T1000 (cell line): ENCODE results near the gene CFAP300.
A peak's percentile ranks its signal among the peaks of the same experiment; 100 is the strongest.

ENCODE experiments used
- DNase-seq: peaks from one replicate; lab custom pipeline; 2025; ENCODE audit warnings: mixed read lengths; lab: John Stamatoyannopoulos, UW

The CFAP300 gene

GRCh38 chr11:102073253-102073652 is 26.0 kb downstream of the CFAP300 start:
- DNase-seq: no peak

DNA sequence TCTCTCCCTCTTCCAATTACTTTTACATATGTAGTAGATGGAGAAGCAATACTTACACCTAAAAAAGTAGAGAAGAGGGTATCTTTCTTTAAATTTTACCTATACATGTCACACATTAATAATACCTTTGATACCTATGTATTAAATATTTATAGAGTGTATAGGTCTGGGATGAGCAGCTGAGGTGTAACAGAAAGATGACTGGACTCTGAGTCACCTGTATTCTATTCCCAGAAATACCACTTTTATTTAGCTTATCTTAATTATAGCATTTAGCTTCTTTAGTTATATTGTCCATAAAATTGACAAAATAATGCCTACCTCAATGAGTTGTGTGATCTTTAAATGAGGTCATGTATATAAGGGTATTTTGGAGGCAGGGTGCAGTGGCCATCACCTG is 32.4 kb downstream of the CFAP300 start:
- no peak for DNase-seq

- no peak for DNase-seq
Observed at GRCh38 chr11:102081313-102081712, 34.1 kb downstream of the CFAP300 start.

- DNase-seq: no peak
Observed at GRCh38 chr11:102085864-102086551, 38.8 kb downstream of the CFAP300 start.

DNA sequence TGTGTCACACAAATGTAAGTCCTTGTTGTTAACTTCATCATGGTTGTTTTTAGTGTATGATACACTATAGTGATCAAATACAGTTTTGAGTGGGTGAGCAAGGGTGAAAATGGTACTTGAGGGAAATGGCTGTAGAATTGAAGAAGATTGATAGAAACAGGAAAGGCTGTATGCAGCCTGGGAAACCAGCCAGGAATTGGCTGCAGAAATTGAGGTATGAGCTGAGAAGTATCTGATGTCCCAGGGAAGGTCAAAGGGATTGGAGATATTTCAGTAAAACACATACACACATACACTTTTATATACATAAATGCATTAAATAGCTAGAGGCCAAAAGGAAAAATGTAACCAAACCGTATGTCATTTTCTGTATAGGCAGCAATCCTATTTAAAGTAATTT is 49.9 kb downstream of the CFAP300 start:
- DNase-seq: no peak

DNA sequence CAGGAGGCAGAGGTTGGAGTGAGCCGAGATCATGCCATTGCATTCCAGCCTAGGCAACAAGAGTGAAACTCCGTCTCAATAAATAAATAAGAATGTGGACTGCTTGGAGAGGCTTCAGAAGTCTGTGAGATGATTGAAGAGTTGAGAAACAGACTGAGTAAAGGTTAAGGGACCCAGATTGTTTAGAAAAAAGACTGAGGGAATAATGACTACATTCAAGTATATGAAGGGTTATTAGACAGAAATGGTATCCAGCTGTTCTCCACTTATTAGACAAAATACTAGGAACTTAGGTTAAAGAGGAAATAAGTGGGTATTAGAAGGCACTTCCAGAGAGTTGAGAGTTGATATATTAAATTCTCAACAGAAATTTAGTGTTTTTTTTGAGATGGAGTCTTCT is 52.5 kb downstream of the CFAP300 start:
- no peak for DNase-seq

DNA sequence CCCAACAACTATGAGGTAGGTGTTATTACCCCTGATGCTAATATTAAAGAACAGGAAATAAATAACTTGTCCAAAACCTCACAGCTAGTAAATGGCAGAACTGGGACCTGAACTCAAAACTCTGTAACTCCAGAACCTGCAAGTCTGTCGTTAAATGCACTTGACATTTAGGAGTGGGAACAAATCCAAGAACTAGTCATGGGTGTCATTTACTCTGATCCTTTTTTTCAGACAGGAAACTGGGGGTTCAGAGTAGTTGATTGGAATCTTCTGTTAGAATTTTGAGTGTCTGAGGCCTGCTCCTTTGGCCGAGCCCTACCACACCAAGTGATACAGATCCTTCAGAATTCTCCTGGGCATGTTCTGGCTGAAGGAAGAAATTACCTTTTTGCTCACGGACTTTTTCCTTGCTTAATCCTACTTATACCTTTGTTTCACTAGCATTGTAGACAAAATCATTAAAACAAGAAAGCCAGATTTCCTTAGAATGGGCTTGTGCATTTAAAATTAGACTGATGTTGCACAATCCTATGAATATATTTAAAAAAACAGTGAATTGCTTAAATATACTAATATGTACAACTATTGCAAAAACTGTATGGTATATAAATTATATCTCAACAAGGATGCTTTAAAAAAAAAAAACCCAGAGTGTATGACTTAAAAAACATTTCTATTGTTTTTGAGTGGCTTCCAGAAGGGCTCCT is 61.6 kb downstream of the CFAP300 start:
- no peak for DNase-seq

DNA sequence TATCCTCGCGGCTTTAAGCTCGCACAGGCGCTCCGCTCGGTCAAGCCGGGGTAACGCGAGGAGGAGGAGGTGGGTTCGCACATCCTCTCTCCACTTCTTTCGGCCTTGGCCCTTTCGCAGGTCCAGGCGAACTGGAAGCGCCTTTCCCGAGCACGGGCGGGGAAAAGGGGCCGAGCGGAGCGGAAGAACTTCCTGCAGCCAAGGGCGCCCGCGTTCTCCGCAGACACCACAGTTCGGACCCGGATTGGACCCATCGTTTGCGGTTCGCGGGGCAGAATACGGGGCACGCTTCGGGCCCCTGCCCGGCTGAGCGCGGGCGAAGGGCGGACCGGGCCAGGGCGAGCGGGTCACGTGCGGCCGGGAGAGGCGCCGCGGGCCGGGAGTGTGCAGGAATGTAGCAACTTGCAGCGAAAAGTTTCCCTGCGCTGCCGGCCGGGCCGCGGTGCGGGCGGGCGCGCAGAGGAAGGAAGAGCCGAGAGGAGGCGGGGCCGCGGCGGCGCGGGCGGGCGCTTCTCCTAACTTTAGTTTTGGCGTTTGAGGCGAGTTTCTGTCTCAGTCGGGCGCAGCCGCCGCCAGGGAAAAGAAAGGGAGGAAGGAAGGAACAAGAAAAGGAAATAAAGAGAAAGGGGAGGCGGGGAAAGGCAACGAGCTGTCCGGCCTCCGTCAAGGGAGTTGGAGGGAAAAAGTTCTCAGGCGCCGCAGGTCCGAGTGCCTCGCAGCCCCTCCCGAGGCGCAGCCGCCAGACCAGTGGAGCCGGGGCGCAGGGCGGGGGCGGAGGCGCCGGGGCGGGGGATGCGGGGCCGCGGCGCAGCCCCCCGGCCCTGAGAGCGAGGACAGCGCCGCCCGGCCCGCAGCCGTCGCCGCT is 62.9 kb downstream of the CFAP300 start, which contains the start of gene YAP1:
YAP1 (plus strand) TSS at position 552 of the 865 bp plus-strand sequence. CDS start 402 bp downstream, outside the sequence.
- DNase-seq: peak; percentile 69

- DNase-seq: no peak
Observed at GRCh38 chr11:102110761-102111010, 63.4 kb downstream of the CFAP300 start.

- peak; percentile 18 for DNase-seq
Observed at GRCh38 chr11:102111011-102111786, 64.0 kb downstream of the CFAP300 start.

DNA sequence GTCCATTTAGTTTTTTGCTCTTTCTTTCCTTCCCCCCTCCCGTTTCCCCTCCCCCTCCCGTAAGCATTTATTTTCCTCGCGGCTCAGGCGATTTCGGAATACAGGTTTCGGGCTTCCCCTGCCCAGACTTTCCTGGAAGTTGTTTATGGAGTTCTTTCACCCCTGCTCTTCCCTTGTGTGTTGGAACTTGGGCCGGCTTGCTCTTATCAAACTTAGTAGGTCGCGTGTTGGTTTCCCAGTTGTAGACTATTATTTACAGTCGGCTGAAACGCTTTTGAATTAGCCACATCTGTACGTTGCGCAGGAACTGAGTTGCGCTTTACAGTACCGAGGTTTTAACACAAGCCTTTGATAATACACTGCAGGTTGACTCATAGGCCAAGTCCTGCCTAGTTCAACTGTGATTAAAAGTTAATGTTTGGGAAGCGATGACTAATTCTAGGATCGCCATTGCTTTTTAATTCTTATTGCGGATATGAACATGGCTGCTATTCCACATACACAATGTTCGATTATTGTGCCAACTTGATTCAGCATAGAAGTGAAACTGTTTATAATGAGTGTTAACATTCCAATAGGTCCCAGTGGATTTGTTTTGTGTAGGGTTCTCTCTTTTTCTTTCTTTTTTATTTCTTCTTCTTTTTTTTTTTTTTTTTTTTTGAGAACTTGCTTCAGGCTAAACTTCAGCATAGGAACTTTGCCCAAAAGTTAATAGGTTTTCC is 64.7 kb downstream of the CFAP300 start:
- DNase-seq: peak; percentile 24

GRCh38 chr11:102112509-102112821 is 65.2 kb downstream of the CFAP300 start:
- no peak for DNase-seq

GRCh38 chr11:102114032-102114431 is 66.8 kb downstream of the CFAP300 start:
- DNase-seq: no peak

GRCh38 chr11:102115557-102115956 is 68.3 kb downstream of the CFAP300 start:
- DNase-seq: no peak

GRCh38 chr11:102116453-102117205 is 69.4 kb downstream of the CFAP300 start:
- DNase-seq: no peak

DNA sequence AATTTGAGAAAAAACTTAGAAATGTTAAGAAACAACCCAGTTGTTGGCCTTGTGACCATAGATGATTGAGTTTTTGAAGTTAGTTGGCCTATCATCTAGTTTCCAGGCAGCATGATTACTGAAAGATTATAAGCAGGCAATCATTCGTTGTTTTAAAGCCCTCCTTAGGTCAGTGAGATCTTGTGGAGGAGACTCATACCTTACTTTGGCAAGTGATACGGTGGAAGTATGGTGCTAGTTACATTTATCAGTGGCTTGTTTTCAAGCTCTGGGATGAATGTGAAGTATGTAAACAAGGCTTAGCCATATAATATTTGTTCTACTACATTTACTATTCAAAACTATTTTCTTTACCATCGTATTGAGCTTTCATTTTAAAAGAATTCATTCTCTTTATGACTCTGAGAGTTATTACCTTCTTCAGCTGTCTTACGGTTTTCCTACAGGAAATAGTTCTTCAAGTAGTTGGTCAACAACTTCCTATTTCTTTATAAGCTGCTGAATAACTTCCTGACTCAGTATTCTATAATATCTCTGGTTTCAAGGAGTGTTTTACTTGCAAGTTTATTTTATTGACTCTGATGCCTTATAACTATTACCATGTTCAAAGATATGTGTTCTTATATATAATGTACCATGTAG is 70.4 kb downstream of the CFAP300 start:
- DNase-seq: no peak

DNA sequence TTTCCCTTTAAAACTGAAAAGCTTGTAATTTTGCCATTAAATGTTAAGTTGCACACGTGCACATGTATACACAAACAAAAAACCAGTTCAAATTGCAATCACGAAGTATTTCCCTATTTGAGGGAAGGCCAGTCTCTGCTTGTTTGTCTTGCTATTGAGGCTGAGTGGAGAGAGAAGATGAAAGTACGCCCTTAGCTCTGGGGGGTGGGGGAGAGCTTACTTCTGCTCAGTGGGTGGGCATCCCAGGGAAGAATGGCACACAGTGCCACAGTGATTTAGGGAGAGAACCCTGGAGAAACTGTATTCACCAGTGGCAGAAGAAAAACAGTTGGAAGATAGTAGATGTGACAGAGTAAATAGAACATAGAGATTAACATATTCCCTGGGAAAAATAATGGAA is 71.7 kb downstream of the CFAP300 start:
- no peak for DNase-seq

DNA sequence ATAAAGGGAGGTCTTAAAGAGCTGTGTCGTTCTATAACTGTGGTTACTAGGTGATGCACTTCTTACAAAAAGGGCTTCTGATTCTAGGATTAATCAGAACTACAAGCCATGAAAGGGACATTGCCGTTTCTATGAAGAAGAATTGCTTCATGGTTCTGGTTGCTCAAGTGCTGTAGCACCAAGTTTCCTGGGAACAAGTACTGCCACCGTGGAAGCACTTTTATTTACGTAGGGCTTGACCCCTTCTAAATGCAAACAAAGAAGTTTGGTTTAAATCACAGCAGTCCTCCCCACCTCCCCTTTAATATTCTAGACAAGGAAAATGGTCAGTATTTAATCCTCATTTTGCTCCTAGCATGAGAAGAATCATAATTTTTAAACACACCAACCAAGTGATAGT is 72.8 kb downstream of the CFAP300 start:
- DNase-seq: no peak

DNA sequence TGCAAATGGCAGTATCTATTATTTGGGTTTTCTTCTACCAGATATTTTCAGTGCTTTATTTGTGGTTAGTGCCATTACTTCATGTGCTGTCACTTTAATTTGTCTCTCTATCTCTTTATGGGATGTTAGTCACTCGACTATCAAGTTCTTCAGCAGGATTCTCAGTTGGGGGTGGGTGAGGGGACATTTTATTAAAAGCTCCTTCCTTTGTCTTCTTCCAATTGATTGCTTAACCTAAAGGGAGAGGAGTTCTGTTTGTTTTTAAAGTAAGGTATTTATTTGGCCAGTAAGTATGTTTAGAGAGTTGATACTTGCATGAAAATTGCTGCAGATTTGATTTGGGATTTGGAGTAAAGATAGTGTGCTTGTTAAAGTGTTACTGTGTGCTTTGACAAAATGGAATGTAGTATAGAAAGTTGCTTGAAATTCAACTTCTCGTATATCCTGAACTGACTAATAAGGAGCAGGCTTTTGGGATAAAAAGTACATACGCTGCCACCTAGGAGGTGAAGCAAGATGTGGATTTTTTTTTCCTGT is 73.3 kb downstream of the CFAP300 start:
- no peak for DNase-seq

GRCh38 chr11:102121329-102121728 is 74.1 kb downstream of the CFAP300 start:
- no peak for DNase-seq
